DND-41 (cell line): ENCODE data around the gene ARHGAP21.

Source experiments
- CTCF ChIP-seq: IDR thresholded peaks from 2 replicates; pipeline ENCODE4 v1.5.1; 2012; ENCODE audit warnings: borderline replicate concordance, low read length, moderate library complexity, mild to moderate bottlenecking; ENCODE audit not compliant: poor library complexity, severe bottlenecking; ENCODE audit errors: extremely low read depth
- EZH2 ChIP-seq: IDR thresholded peaks from 3 replicates; pipeline ENCODE4 v1.6.1; 2012; ENCODE audit warnings: borderline replicate concordance, low read depth, mild to moderate bottlenecking, moderate library complexity, low read length, inconsistent platforms; ENCODE audit not compliant: severe bottlenecking

- TF ChIP-seq CTCF (no peak), EZH2 (no peak)
These were observed 97.9 kb downstream of the ARHGAP21 start for GRCh38 chr10:24625778-24626177.
